HPDE6-E6E7 (cell line): ENCODE results near the gene ADCY5.

ENCODE experiments used
- DNase-seq: peaks from one replicate; pipeline ENCODE4 v3.0.0; 2011; ENCODE audit warnings: missing footprints; ENCODE audit errors: extremely low spot score

ADCY5 gene

GRCh38 chr3:123429362-123430125 lies 19.3 kb downstream of the ADCY5 start:
- DNase-seq: no peak

DNA sequence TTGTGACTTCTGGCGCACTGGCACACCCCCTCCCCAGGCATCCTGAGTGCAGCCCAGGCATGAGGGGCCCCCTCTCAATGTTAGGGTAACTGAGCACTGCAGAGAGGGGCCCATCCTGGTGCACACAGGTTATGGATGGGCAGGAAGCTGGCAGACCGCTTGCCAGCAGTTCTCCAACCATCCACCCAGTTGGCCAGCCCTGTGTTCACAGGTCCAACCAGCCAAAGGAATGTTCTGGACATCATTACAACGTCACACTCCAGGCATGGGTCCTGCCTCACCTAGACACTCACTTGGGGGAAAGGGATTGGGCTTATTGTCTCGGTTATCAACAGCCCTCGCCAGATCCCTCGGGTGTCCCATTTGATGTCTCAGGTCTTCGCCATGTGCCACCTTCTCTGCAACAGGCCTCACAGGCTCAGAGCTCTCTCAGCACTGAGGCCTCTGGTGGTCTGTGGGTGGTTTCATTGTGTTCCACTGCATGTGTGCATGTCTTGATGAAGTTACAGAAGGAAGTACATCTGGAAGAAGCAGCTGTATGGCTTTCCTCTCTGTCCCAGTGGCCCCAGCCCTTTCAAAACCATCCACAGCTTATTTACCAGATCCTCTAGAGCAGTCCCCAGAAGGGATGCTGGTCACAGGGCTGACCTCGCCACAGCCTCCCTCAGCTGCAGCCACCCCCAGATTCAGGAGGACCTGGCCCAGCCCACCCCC lies 23.7 kb downstream of the ADCY5 start:
- DNase-seq: no peak

- no peak for DNase-seq
Observed at GRCh38 chr3:123424321-123424998, 24.4 kb downstream of the ADCY5 start.

- no peak for DNase-seq
Observed at GRCh38 chr3:123423806-123424205, 25.1 kb downstream of the ADCY5 start.

DNA sequence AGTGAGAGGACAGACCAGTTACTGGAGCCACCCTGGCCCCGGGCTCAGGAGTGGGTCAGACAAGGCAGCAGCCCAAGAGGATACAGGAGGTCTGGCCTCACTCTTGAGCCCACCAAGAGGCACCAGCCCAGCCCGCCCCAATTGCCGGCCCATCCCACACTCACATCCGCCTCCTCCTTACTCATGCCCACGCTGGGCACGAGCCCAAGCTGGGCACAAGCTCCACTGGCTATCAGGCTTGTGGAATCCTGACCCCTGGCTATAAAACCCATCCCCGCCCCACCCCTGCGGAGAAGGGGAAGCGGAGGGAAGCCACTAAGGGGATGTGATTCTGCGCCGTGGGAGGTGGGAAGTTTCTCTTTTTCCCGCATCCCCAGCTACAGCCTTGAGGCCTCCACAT lies 25.9 kb downstream of the ADCY5 start:
- DNase-seq: no peak

GRCh38 chr3:123422457-123422856 lies 26.4 kb downstream of the ADCY5 start:
- no peak for DNase-seq

GRCh38 chr3:123421353-123422174 lies 27.3 kb downstream of the ADCY5 start:
- DNase-seq: no peak

- no peak for DNase-seq
Observed at GRCh38 chr3:123420416-123420968, 28.4 kb downstream of the ADCY5 start.

DNA sequence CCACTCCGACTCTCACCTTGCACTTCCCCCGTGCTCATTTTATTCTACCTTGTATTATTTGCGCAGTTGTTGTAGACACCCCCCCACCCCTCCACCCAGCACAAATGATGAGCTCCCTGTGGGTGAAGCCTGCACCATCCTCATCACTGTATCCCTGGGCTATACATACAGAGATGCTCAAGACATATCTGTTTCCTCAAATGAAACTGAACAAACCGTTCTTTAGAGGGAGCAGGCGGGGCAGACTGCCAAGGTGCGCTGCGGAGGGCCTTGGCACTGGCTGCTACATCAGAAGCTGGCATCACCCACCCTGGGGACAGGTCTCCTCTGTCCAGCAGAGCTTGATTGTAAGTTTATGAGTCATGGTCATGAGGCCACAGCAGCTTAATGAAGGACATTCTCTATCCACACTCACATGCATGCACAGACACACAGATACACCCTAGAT lies 29.0 kb downstream of the ADCY5 start:
- no peak for DNase-seq

DNA sequence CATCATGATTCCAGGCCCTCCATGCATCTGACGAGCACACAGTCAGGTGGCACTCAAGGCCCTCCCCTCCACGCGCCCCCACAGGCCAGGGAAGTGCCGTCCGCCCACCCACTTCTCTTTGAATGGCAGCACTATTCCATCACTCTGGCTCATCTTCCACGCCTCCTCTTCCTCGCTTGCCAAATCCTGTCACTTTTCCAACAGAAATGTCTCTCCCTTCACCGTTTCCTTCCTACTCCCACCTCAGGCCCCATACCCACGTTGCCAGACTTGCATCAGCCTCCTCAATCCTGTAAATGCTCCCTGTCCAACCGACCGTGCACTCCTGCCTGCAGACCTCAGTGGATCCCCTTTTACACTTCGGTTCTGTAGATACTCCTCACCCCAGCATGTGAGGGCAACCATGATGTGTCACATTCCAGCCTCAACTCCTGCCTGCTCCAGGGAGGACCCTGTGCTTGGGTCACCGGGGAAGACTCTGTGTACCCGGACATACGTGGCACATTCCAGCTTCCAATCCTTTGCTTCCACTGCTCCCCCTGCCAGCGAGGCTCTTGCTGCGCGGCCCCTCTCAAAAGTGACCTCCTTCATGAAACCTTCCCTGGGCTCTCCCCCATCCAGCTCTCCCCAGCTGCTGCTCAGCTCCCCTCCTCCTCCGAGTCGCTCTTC lies 29.6 kb downstream of the ADCY5 start:
- DNase-seq: no peak

- DNase-seq: no peak
Observed at GRCh38 chr3:123416647-123417046, 32.2 kb downstream of the ADCY5 start.

- no peak for DNase-seq
Observed at GRCh38 chr3:123416173-123416572, 32.7 kb downstream of the ADCY5 start.

DNA sequence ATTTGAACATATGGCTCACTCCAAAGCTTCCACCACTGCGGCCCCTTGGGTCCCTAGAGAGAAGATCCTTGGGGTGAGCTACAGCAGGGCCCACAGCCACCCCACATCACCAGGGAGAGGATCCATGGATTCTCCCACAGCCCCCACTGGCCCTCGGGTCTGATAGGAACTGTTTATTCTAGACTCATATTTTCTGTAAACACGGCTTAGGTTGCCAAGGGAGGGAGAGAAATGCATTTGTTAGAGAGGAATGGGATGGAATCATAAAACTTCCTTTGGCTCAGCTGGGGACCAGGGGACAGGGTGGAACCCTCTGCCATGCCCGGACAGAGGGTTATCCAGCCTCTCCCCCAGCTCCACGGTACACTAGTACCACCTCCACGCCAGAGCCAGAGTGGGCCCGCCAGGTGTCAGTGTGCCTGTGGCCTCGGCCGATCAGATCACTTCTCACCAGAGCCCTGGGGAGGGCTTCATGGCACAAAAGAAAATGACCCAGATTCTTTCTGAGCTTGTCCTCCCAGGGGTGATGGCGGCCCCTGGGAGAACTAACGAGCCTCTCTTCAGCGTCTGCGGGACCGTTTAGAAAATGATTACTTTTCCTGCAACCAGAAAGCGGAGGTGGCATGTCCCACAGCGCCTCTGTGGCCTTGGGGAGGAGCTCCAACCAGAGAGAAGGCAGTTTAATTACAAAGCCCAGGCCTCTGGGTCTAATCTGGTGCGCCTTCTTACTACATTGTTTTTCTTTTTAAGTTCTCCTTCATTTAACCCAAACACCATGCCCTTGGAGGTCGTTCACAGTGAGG lies 33.7 kb downstream of the ADCY5 start:
- DNase-seq: no peak

DNA sequence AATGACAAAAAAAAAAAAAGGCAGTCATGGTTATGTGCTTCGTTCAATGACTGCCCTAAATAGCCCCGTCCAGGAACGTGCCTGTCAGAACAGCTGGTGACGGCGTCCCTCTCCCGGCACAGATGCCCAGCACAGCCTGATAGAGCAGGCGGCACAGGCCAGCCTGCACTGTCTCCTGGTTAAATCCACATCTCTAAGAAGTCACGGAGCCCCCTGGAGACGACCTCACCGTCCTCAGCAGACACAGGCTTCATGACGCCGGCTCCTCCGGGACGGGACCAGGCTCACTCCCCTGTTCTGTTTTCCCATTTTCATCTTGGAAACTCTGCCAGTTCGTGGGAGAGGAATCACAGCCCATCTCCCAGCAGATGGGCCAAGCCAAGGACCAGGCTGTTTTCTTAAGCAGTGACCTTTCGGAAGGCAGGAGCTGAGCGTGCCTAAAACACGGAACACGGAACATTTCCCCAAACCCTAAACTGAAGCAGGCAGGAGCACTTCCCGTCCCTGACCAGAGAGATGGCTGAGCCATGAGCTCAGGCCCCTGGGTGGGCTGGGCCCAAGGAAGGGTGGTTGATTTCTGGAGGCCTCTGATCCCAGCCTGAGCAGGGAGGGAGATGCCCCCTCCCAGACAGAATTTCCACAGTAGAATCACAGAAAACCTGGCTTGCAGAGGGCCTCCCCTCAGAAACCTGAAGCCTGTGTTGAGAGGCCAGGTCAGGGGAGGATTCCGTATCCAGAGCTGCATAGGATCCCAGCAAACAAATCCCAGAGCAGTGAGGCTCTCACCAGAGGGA lies 35.9 kb downstream of the ADCY5 start:
- DNase-seq: no peak

- no peak for DNase-seq
Observed at GRCh38 chr3:123412076-123412475, 36.8 kb downstream of the ADCY5 start.

DNA sequence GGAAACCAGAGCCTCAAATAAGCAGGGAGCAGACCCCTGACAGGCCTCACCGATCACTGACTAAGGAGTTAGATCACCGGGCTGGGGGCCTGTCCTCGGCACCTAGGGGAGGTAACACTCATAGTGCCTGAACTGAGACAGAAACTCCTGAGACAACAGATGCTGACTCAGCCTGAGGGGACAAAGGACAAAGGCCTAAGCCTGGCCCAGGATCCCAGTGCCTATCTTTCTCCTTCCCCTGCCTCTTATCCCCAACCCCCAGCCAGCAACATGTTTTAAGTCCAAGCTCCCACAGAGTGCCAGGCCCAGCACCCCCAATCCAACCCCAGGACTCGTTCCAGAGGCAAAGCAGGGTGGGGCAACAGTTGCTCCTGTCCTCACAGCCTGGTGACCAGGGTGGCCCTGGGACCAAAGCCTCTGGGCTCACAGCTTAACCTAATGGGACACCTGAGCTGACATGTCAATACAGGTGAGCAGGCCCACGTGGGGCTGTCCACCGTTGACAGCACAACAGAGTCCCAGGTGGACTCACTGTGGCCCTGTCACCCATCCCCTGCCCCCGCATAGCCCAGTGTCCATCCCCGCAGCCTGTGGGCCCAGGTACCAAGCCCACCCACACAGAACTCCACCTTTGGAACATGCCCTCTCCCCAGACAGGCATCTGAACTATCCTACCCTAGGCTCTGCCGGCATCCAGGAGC lies 37.4 kb downstream of the ADCY5 start:
- DNase-seq: no peak

GRCh38 chr3:123410149-123410515 lies 38.8 kb downstream of the ADCY5 start:
- no peak for DNase-seq

- no peak for DNase-seq
Observed at GRCh38 chr3:123409443-123410148, 39.3 kb downstream of the ADCY5 start.
